ENCODE measurements around the gene MYO1E.

- TF ChIP-seq EZH2 (IDR thresholded peaks at IDR 0.05; ENCODE audit: borderline replicate concordance, insufficient read depth, low read length, poor library complexity, severe bottlenecking) (no peak), CTCF (IDR thresholded peaks at IDR 0.05; ENCODE audit: poor library complexity, severe bottlenecking) (no peak), SMC3 (conservative IDR thresholded peaks at IDR 0.05; ENCODE audit: poor library complexity) (no peak), MXI1 (conservative IDR thresholded peaks at IDR 0.05; ENCODE audit: poor library complexity, severe bottlenecking) (no peak), TAF1 (IDR thresholded peaks at IDR 0.05; ENCODE audit: low read depth) (no peak), EP300 (conservative IDR thresholded peaks at IDR 0.05; ENCODE audit: poor library complexity, severe bottlenecking) (no peak), POLR2AphosphoS5 (IDR thresholded peaks at IDR 0.05) (no peak)
- TF ChIP-seq, protein P1, sequence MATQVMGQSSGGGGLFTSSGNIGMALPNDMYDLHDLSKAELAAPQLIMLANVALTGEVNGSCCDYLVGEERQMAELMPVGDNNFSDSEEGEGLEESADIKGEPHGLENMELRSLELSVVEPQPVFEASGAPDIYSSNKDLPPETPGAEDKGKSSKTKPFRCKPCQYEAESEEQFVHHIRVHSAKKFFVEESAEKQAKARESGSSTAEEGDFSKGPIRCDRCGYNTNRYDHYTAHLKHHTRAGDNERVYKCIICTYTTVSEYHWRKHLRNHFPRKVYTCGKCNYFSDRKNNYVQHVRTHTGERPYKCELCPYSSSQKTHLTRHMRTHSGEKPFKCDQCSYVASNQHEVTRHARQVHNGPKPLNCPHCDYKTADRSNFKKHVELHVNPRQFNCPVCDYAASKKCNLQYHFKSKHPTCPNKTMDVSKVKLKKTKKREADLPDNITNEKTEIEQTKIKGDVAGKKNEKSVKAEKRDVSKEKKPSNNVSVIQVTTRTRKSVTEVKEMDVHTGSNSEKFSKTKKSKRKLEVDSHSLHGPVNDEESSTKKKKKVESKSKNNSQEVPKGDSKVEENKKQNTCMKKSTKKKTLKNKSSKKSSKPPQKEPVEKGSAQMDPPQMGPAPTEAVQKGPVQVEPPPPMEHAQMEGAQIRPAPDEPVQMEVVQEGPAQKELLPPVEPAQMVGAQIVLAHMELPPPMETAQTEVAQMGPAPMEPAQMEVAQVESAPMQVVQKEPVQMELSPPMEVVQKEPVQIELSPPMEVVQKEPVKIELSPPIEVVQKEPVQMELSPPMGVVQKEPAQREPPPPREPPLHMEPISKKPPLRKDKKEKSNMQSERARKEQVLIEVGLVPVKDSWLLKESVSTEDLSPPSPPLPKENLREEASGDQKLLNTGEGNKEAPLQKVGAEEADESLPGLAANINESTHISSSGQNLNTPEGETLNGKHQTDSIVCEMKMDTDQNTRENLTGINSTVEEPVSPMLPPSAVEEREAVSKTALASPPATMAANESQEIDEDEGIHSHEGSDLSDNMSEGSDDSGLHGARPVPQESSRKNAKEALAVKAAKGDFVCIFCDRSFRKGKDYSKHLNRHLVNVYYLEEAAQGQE (IDR thresholded peaks at IDR 0.05; ENCODE audit: borderline replicate concordance) = no peak
These were observed 251.7 kb downstream of the MYO1E start for GRCh38 chr15:59120937-59121336.
